GM10248 (cell line): ENCODE data around the gene MKNK1.

ENCODE experiments used
- CTCF ChIA-PET: fragments of 300-600 bp; sonication (Branson Sonifier 250); formaldehyde crosslinking; extraction: SDS; loops from one replicate; lab custom pipeline; 2021; ENCODE audit warnings: antibody characterized with exemption; lab: Yijun Ruan, JAX
- POLR2A ChIA-PET: fragments of 350-650 bp; sonication (Branson Sonifier 250); formaldehyde crosslinking; extraction: SDS; loops from one replicate; lab custom pipeline; 2020; ENCODE audit warnings: antibody characterized with exemption; lab: Yijun Ruan, JAX
- DNase-seq: peaks from one replicate; pipeline ENCODE4 v3.0.0; 2012; ENCODE audit errors: extremely low spot score
- TF ChIP-seq, protein P1 (sequence below): IDR thresholded peaks from 2 replicates; pipeline ENCODE4 v1.5.1; 2012; ENCODE audit warnings: mild to moderate bottlenecking, low read depth; ENCODE audit errors: extremely low read depth, missing control alignments, control extremely low read depth

MKNK1 gene

DNA sequence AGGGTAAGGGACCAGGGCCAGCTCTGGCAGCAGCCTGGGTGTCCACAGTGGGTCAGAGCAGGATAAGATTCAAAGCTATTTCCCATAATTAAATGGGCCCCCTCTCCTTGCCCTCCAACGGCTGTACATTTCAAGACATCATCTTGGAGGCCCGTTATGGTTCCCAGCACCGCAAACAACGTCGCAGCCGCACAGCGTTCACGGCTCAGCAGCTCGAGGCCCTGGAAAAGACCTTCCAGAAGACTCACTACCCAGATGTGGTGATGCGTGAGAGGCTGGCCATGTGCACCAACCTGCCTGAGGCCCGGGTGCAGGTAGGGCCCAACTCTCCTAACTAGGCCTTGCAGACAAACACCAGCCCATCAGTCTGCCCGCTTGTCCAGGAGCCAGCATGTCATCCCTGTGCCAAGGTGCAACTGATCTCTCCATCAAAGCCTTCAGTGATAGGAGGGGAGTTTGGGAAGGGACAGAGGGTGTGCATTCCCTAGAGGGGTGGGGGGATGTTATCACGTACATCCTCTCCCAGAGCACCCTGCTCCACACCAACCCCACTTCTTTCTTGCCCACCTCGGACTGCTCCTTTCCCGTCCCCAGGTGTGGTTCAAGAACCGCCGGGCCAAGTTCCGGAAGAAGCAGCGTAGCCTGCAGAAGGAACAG, 93.6 kb downstream of the MKNK1 start:
- ChIA-PET POLR2A (no interaction called here), CTCF (interaction anchor here (3.3 kb wide), 1 partner anchor 9 kb away, joined by 9 read pairs; no protein-coding TSS in a partner anchor)
- TF ChIP-seq, protein P1, sequence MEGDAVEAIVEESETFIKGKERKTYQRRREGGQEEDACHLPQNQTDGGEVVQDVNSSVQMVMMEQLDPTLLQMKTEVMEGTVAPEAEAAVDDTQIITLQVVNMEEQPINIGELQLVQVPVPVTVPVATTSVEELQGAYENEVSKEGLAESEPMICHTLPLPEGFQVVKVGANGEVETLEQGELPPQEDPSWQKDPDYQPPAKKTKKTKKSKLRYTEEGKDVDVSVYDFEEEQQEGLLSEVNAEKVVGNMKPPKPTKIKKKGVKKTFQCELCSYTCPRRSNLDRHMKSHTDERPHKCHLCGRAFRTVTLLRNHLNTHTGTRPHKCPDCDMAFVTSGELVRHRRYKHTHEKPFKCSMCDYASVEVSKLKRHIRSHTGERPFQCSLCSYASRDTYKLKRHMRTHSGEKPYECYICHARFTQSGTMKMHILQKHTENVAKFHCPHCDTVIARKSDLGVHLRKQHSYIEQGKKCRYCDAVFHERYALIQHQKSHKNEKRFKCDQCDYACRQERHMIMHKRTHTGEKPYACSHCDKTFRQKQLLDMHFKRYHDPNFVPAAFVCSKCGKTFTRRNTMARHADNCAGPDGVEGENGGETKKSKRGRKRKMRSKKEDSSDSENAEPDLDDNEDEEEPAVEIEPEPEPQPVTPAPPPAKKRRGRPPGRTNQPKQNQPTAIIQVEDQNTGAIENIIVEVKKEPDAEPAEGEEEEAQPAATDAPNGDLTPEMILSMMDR = no peak
- DNase-seq = no peak

DNA sequence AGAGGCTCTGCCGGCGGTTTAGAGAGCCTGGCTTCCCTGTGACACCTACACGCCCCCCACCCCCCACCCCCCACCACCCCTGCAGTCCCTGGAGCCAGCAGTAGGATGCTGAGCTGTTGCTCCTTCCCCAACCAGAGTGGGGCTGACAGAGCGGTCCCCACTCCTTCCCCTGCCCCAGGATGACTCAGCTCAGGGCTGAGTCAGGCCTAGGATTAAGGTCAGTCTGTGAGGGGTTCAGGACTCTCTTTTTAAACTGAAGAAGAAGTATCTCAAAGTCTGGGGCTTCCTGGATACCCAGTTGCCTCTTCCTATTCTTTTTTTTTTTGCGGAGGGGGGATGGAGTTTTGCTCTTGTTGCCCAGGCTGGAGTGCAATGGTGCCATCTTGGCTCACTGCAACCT, 95.3 kb downstream of the MKNK1 start:
- POLR2A ChIA-PET = no interaction called here
- CTCF ChIA-PET = interaction anchor here (1.0 kb wide), 1 partner anchor 31 kb away, joined by 3 read pairs; no protein-coding TSS in a partner anchor
- DNase-seq = no peak
- TF ChIP-seq, protein P1 = no peak
